PC-9 (cell line): Measurements from ENCODE around the gene RASL10B. TPM values are rescaled to one million over a fixed set of nuclear protein-coding genes. Genes with fewer than 3 reads are reported as not detected.
"Not testable (repeated sequence)": the region's sequence is repeated elsewhere in the genome, so short reads cannot be mapped to it uniquely, and the experiment has no call there.

ENCODE experiments used
- BruUV-seq: library from RNA; stranded (reverse); fragments of 400-500 nt; replicated peaks from 2 replicates; lab custom pipeline; 2021; lab: Mats Ljungman, UMichigan
- CTCF ChIA-PET: fragments of 300-600 bp; sonication (Branson Sonifier 250); formaldehyde crosslinking; loops from one replicate; lab custom pipeline; 2022; ENCODE audit warnings: antibody characterized with exemption; lab: Charles Lee
- POLR2A ChIA-PET: fragments of 300-600 bp; sonication (Branson Sonifier 250); formaldehyde crosslinking; loops from one replicate; lab custom pipeline; 2022; ENCODE audit warnings: antibody characterized with exemption; ENCODE audit not compliant: unreplicated experiment; lab: Charles Lee
- DNase-seq, 2 experiments: peaks; one replicate each; pipeline versions ENCODE4 v3.0.0 to v3.0.0-alpha.2; 2015 to 2022; ENCODE audit warnings: mixed read lengths in 1 of 2
- H2AFZ ChIP-seq: fragments of 200-600 bp; sonication (generic); 2 replicates; pipeline ENCODE4 v1.8.1; 2017; ENCODE audit warnings: antibody characterized with exemption
- H3F3A ChIP-seq: fragments of 200-600 bp; sonication (generic); 2 replicates; pipeline ENCODE4 v1.8.1; 2017; ENCODE audit warnings: antibody characterized with exemption, mild to moderate bottlenecking, low read depth; ENCODE audit not compliant: insufficient read depth
- H3K27ac ChIP-seq: fragments of 200-600 bp; sonication (generic); 2 replicates; pipeline ENCODE4 v1.6.1; 2016; ENCODE audit warnings: mixed run types
- H3K27me3 ChIP-seq: fragments of 200-600 bp; sonication (generic); 2 replicates; pipeline ENCODE4 v1.6.1; 2016; ENCODE audit warnings: low read depth, mixed run types; ENCODE audit not compliant: insufficient read depth
- H3K36me3 ChIP-seq: fragments of 200-600 bp; sonication (generic); 2 replicates; pipeline ENCODE4 v1.6.1; 2016; ENCODE audit warnings: low read depth, mixed run types
- H3K4me1 ChIP-seq: fragments of 200-600 bp; sonication (generic); replicated peaks from 2 replicates; pipeline ENCODE4 v1.6.1; 2016; ENCODE audit warnings: mixed run types; ENCODE audit not compliant: insufficient read depth
- H3K4me2 ChIP-seq: fragments of 200-600 bp; sonication (generic); 2 replicates; pipeline ENCODE4 v1.6.1; 2017; ENCODE audit warnings: mixed run types
- H3K4me3 ChIP-seq: fragments of 200-600 bp; sonication (generic); 2 replicates; pipeline ENCODE4 v1.6.1; 2016; ENCODE audit warnings: mixed run types
- H3K79me2 ChIP-seq: fragments of 200-600 bp; sonication (generic); 2 replicates; pipeline ENCODE4 v1.6.1; 2017; ENCODE audit warnings: low read depth, mixed run types
- H3K9me2 ChIP-seq: fragments of 200-600 bp; sonication (generic); 2 replicates; pipeline ENCODE4 v1.8.1; 2017; ENCODE audit warnings: mild to moderate bottlenecking; ENCODE audit not compliant: insufficient read depth
- H3K9me3 ChIP-seq: fragments of 200-600 bp; sonication (generic); 2 replicates; pipeline ENCODE4 v1.8.1; 2016; ENCODE audit warnings: low read depth; ENCODE audit not compliant: insufficient read depth
- H4K20me1 ChIP-seq: fragments of 200-600 bp; sonication (generic); 2 replicates; pipeline ENCODE4 v1.8.1; 2017; ENCODE audit not compliant: insufficient read depth
- CTCF ChIP-seq: fragments of 200-600 bp; sonication (generic); conservative IDR thresholded peaks from 2 replicates; pipeline ENCODE4 v1.6.1; 2017; ENCODE audit warnings: mixed run types, antibody characterized with exemption, mild to moderate bottlenecking, moderate library complexity
- EZH2 ChIP-seq: fragments of 200-600 bp; sonication (generic); IDR thresholded peaks from 2 replicates; pipeline ENCODE4 v1.8.0; 2017; ENCODE audit warnings: antibody characterized with exemption, low read depth
- intact Hi-C: fragments of 100-400 bp; cut with micrococcal nuclease; formaldehyde crosslinking; loops from one replicate; pipeline ENCODE4 v1.10.0; 2022; ENCODE audit not compliant: unreplicated experiment
- total RNA-seq: library from RNA; stranded (reverse); gene quantifications from 2 replicates; pipeline ENCODE4 v1.2.3, GENCODE V29; 2021

Gene RASL10B
- total RNA-seq, 1 experiment from 2014 or later = 0.11 TPM

GRCh38 chr17:35750526-35751395, 19.3 kb downstream of the RASL10B start:
- no peaks in the 10 kb centered on the region for H4K20me1 ChIP-seq
- no peaks in the 10 kb centered on the region for H3K36me3 ChIP-seq
- peaks cover 13% of the 10 kb centered on the region for H3K27me3 ChIP-seq
- H2AFZ ChIP-seq = no peak overlapping the region
- intact Hi-C loops = no loop called here
- H3K9me3 ChIP-seq = no peaks in the 10 kb centered on the region
- no peak overlapping the region for H3K4me2 ChIP-seq
- BruUV-seq = no TSS peak
- CTCF ChIA-PET = no interaction called here
- TF ChIP-seq EZH2 = no peak
- no peak for TF ChIP-seq CTCF
- no peaks in the 10 kb centered on the region for H3K9me2 ChIP-seq
- no peak for DNase-seq
- no peaks in the 10 kb centered on the region for H3K4me1 ChIP-seq
- H3F3A ChIP-seq = no peaks in the 10 kb centered on the region
- H3K79me2 ChIP-seq = no peaks in the 10 kb centered on the region
- POLR2A ChIA-PET = interaction anchor here (0.9 kb wide), 1 partner anchor 789 kb away, joined by 17 read pairs; no protein-coding TSS in a partner anchor
- H3K4me3 ChIP-seq = no peak overlapping the region
- no peak overlapping the region for H3K27ac ChIP-seq

DNA sequence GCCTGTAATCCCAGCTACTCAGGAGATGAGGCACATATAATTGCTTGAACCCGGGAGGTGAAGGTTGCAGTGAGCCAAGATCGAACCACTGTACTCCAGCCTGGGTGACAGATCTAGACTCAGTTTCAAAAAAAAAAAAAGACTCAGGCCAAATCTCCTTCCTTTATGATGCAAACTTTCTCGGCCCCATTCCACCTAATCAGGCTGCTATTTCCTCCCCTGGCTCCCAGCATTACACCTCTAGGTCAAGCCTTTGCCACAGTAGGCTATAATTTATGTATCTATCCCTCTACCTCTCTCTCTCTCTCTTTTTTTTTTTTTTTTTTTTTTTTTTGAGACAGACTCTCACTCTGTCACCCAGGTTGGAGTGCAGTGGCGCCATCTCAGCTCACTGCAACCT, 20.1 kb downstream of the RASL10B start:
- CTCF ChIA-PET, H3K9me3 ChIP-seq, H3K4me2 ChIP-seq, H3K27ac ChIP-seq, H3K79me2 ChIP-seq, H3K9me2 ChIP-seq, H3K4me3 ChIP-seq, H3K27me3 ChIP-seq, DNase-seq, H3K36me3 ChIP-seq, intact Hi-C loops, H3K4me1 ChIP-seq, H3F3A ChIP-seq, H4K20me1 ChIP-seq, BruUV-seq, H2AFZ ChIP-seq: not testable (repeated sequence)
- POLR2A ChIA-PET = interaction anchor here (0.9 kb wide), 1 partner anchor 788 kb away, joined by 17 read pairs; no protein-coding TSS in a partner anchor

DNA sequence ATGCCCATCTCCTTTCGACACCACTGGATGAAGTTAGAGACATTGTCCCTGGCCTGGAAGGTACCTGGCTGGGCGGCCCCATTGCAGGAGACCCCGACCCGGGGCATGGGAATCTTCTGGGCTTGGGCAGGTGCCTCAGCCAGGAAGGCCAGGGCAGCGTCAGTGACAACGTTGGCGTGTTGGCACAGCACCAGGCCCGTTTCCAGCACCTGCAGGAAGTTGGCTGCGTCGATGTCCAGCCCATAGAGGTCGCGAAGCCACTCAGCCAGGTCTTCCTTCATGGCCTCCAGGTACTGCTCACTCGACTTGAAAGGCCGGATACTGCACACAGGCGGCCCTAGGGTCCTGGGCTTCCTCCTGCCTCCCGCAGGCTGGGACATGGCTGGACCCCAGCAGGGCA, 21.0 kb downstream of the RASL10B start:
- Histone ChIP-seq H3K36me3 (no peaks in the 10 kb centered on the region), H3F3A (no peaks in the 10 kb centered on the region), H3K27me3 (peaks cover 4% of the 10 kb centered on the region; the same call in 1 of the 2 replicates), H3K4me1 (no peaks in the 10 kb centered on the region), H3K27ac (no peak overlapping the region), H2AFZ (no peak overlapping the region), H3K4me2 (no peak overlapping the region), H3K9me3 (no peaks in the 10 kb centered on the region), H3K79me2 (no peaks in the 10 kb centered on the region), H4K20me1 (no peaks in the 10 kb centered on the region), H3K9me2 (no peaks in the 10 kb centered on the region), H3K4me3 (no peak overlapping the region)
- intact Hi-C loops = no loop called here
- POLR2A ChIA-PET = no interaction called here
- no TSS peak for BruUV-seq
- TF ChIP-seq EZH2 = no peak
- TF ChIP-seq CTCF = no peak
- peak in 1 of 2 experiments; percentile 38 for DNase-seq
- CTCF ChIA-PET = no interaction called here
